Large intestine (tissue), 3 donors: ENCODE measurements around the gene ABCC1. TPM values are rescaled to one million over a fixed set of nuclear protein-coding genes. Genes with fewer than 3 reads are reported as not detected.
"Not testable (repeated sequence)": the region's sequence is repeated elsewhere in the genome, so short reads cannot be mapped to it uniquely, and the experiment has no call there.

ENCODE experiments used
- DNase-seq, 2 donors: peaks; one replicate each; pipeline versions ENCODE4 v3.0.0 to v3.0.0-alpha.2; 2013
- H3K27ac ChIP-seq: one replicate; pipeline ENCODE4 v1.5.1; 2013; ENCODE audit warnings: low read length
- H3K27me3 ChIP-seq: 2 replicates; pipeline ENCODE4 v1.6.1; 2013; ENCODE audit warnings: low read length; ENCODE audit not compliant: control insufficient read depth, insufficient read depth
- H3K36me3 ChIP-seq: 2 replicates; pipeline ENCODE4 v1.6.1; 2013; ENCODE audit warnings: low read length; ENCODE audit not compliant: control insufficient read depth, insufficient read depth
- H3K4me1 ChIP-seq: one replicate; pipeline ENCODE4 v1.6.1; 2013; ENCODE audit warnings: low read length; ENCODE audit not compliant: control insufficient read depth, insufficient read depth
- H3K4me3 ChIP-seq: one replicate; pipeline ENCODE4 v1.5.1; 2013; ENCODE audit warnings: low read length
- H3K9me3 ChIP-seq: one replicate; pipeline ENCODE4 v1.6.1; 2013; ENCODE audit warnings: mild to moderate bottlenecking, low read depth, low read length, moderate library complexity; ENCODE audit not compliant: control insufficient read depth
- WGBS: methylation state at CpG from one replicate; pipeline ENCODE4 v1.1.5; 2013; ENCODE audit warnings: low lambda C conversion rate; ENCODE audit not compliant: insufficient coverage; 5-methylcytosine and 5-hydroxymethylcytosine counted together
- polyA plus RNA-seq: library from polyadenylated mRNA; unstranded; fragments of 120-200 nt; gene quantifications from one replicate; pipeline ENCODE4 v1.2.1, GENCODE V29; 2013

The ABCC1 gene
- polyA plus RNA-seq, 1 donor, result 10.6 TPM

- Histone ChIP-seq H3K36me3 (no peaks in the 10 kb centered on the region), H3K27ac (no peak overlapping the region)
- DNase-seq, result no peak
Observed at GRCh38 chr16:15953929-15954813, 4.8 kb downstream of the ABCC1 start.

GRCh38 chr16:15954814-15955151 is 5.4 kb downstream of the ABCC1 start:
- no CpG with 5 or more reads among the region's 11 CpGs for WGBS
- Histone ChIP-seq H3K9me3 (no peaks in the 10 kb centered on the region), H3K36me3 (no peaks in the 10 kb centered on the region), H3K4me3 (no peak overlapping the region), H3K27ac (no peak overlapping the region), H3K4me1 (peaks cover 2% of the 10 kb centered on the region), H3K27me3 (peaks cover 6% of the 10 kb centered on the region)
- DNase-seq, result no peak

More at GRCh38 chr16:15953929-15954813, 4.8 kb downstream of the ABCC1 start:
- Histone ChIP-seq H3K9me3 (no peaks in the 10 kb centered on the region), H3K4me1 (peaks cover 2% of the 10 kb centered on the region), H3K27me3 (peaks cover 7% of the 10 kb centered on the region), H3K4me3 (no peak overlapping the region)
- WGBS, result no CpG with 5 or more reads among the region's 17 CpGs

GRCh38 chr16:15955425-15955824 is 6.0 kb downstream of the ABCC1 start:
- WGBS, result 80% methylated on average over 1 of the region's 4 CpGs
- no peak overlapping the region for H3K27ac ChIP-seq
- no peak overlapping the region for H3K4me3 ChIP-seq

GRCh38 chr16:15956106-15956505 is 6.7 kb downstream of the ABCC1 start:
- H3K27me3 ChIP-seq, H3K36me3 ChIP-seq, H3K4me3 ChIP-seq, H3K4me1 ChIP-seq, H3K9me3 ChIP-seq, DNase-seq, H3K27ac ChIP-seq: not testable (repeated sequence)
- WGBS, result 100% methylated on average over 3 of the region's 6 CpGs

More at GRCh38 chr16:15955425-15955824, 6.0 kb downstream of the ABCC1 start:
- H3K9me3 ChIP-seq, result no peaks in the 10 kb centered on the region
- H3K36me3 ChIP-seq, result no peaks in the 10 kb centered on the region
- no peak for DNase-seq
- peaks cover 2% of the 10 kb centered on the region for H3K4me1 ChIP-seq
- H3K27me3 ChIP-seq, result no peaks in the 10 kb centered on the region

DNA sequence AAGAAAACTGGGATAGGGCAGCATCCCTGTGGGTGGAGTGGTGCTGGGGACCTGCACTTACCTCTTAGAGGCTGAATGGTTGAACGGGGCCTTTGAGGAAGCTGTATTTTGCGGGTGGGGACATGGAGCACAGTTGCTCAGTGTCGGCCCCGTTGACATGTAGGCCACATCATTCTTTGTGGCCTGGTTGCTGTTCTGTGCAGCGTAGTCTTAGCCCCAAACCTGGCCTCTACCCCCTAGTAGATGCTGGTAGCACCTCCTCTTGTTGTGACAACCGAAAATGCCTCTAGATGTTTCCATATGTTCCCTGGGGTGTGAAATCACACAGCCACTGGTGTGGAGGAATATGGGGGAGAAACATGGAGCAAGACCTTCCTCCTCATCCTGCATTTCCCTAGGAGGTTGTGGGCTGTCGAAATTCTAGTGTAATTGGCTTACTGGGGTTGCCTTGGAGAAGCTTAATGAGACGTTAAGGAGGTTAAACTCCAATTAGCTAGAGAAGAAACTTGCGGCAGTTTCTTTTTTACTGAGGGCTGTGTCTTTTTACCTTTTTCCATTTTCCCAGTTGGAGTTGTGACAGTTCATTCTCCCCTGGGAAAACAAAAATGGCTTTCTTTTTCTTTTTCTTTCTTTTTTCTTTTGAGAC is 9.4 kb downstream of the ABCC1 start:
- no peak overlapping the region for H3K4me3 ChIP-seq
- H3K36me3 ChIP-seq, result no peaks in the 10 kb centered on the region
- H3K4me1 ChIP-seq, result no peaks in the 10 kb centered on the region
- 40% methylated on average over 1 of the region's 9 CpGs for WGBS
- no peak overlapping the region for H3K27ac ChIP-seq
- no peak for DNase-seq
- H3K27me3 ChIP-seq, result no peaks in the 10 kb centered on the region
- H3K9me3 ChIP-seq, result no peaks in the 10 kb centered on the region

DNA sequence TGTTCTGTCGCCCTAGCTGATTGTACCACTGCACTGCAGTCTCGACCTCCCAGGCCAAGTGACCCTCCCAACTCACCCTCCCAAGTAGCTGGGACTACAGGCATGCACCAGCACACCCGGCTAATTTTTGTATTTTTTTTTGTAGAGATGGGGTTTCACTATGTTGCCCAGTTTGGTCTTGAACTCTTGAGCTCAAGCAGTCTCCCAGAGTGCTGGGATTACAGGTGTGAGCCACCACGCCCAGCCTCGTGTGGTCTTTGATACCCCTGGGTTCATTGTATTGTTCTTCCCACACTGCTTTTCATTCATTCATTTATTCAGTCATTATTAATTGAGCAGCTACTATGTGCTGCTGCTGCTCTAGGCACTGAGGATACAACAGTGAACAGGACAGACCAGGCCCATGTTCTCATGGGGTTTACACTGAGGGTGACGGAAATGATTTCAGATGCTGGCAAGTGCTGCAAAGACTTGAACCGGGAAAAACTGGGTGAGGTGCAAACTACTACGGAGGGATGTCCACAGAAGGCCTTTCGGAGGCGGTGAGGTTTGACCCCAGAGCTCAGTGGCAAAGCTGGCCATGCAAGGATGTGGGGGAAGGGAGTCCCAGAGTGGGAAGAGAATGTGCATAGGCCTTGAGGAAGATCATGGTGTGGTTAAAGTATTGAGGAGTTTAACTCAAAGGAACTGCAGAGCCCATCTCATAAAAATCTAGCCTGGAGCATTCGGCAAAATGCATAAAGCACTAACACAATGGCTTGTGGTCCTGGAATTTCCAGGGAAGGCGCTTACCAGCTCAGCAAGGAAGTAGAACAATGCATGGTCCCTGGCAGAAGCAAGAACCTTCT is 10.9 kb downstream of the ABCC1 start:
- WGBS, result no CpG with 5 or more reads among the region's 12 CpGs
- no peaks in the 10 kb centered on the region for H3K4me1 ChIP-seq
- no peak overlapping the region for H3K27ac ChIP-seq
- no peak for DNase-seq
- no peak overlapping the region for H3K4me3 ChIP-seq
- H3K27me3 ChIP-seq, result no peaks in the 10 kb centered on the region
- no peaks in the 10 kb centered on the region for H3K9me3 ChIP-seq
- no peaks in the 10 kb centered on the region for H3K36me3 ChIP-seq

- Histone ChIP-seq H3K36me3 (no peaks in the 10 kb centered on the region), H3K4me3 (no peak overlapping the region), H3K27me3 (no peaks in the 10 kb centered on the region), H3K4me1 (no peaks in the 10 kb centered on the region), H3K9me3 (no peaks in the 10 kb centered on the region), H3K27ac (no peak overlapping the region)
- DNase-seq, result peak in 1 of 2 donors; percentile 24
- WGBS, result no CpG with 5 or more reads among the region's 5 CpGs
Observed at GRCh38 chr16:15961060-15961511, 11.7 kb downstream of the ABCC1 start.

DNA sequence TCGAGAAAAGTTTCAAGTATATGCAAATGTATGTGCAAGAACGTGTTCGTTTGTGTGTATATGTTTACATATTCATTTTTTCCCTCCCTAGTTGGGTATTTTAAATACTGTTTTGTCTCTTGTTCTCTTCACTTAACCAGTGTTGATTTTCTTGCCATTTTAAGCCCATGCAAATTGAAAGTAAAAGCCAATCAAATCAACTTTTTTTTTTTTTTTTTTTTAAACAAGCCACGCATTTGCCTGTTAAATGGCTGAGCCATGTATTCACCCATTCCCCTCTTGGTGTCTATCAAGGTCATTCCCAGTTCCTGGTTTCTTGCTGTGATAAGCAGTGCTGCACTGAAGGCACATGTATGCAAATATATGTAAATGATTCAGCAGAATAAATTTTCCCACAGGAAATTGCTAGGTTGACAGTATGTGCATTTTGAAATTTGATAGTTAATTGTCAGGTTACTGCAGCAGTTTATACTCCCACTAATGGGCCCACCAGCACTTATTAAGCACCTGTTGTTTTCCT is 12.2 kb downstream of the ABCC1 start:
- no peak overlapping the region for H3K27ac ChIP-seq
- no peaks in the 10 kb centered on the region for H3K4me1 ChIP-seq
- H3K9me3 ChIP-seq, result no peaks in the 10 kb centered on the region
- WGBS, result no CpG with 5 or more reads among the region's 4 CpGs
- no peaks in the 10 kb centered on the region for H3K27me3 ChIP-seq
- no peaks in the 10 kb centered on the region for H3K36me3 ChIP-seq
- DNase-seq, result no peak
- H3K4me3 ChIP-seq, result no peak overlapping the region

DNA sequence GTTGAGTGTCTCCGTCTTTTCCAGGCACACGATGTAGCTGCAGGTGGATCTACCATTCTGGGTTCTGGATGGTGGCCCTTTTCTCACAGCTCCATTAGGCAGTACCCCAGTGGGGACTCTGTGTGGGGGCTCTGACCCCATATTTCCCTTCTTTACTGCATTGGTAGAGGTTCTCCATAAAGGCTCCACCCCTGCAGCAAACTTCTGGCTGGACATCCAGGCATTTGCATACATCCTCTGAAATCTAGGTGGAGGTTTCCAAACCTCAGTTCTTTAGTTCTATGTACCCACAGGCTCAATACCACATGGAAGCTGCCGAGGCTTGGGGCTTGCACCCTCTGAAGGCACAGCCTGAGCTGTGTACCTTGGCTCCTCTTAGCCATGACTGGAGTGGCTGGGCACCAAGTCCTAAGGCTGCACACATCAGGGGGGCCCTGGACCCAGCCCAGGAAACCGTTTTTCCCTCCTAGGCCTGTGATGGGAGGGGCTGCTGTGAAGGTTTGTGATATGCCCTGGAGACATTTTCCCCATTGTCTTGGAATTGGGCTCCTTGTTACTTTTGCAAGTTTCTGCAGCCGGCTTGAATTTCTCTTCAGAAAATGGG is 14.0 kb downstream of the ABCC1 start:
- Histone ChIP-seq H3K36me3 (no peaks in the 10 kb centered on the region), H3K9me3 (no peaks in the 10 kb centered on the region), H3K4me1 (no peaks in the 10 kb centered on the region), H3K27ac (no peak overlapping the region), H3K27me3 (no peaks in the 10 kb centered on the region), H3K4me3 (no peak overlapping the region)
- no peak for DNase-seq
- no CpG with 5 or more reads among the region's 5 CpGs for WGBS

DNA sequence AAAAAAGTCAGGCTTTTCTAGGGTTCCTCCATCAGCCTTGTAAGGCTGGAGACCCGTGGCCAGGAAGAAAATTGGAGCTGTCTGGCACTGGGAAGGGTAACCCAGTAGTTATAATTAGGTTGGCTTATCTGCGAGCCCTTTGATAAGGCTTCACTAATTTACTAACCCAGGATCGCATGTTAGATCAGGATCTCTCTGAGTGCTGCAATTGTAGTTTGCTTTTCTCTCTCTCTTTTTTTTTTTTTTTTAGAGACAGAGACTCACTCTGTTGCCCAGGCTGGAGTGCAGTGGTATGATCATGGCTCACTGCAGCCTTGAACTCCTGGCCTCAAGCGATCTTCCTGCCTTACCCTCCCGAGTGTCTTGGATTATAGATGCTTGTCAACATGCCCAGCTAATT is 17.0 kb downstream of the ABCC1 start:
- no peaks in the 10 kb centered on the region for H3K4me1 ChIP-seq
- no peak overlapping the region for H3K27ac ChIP-seq
- DNase-seq, result no peak
- no peaks in the 10 kb centered on the region for H3K9me3 ChIP-seq
- no peaks in the 10 kb centered on the region for H3K36me3 ChIP-seq
- no peaks in the 10 kb centered on the region for H3K27me3 ChIP-seq
- no CpG with 5 or more reads among the region's 5 CpGs for WGBS
- H3K4me3 ChIP-seq, result no peak overlapping the region
